GM12801 (cell line): Measurements from ENCODE around the gene MFAP4.

Experiments
- CTCF ChIP-seq: IDR thresholded peaks from one replicate; pipeline ENCODE4 v1.5.1; 2011; ENCODE audit warnings: control low read depth; ENCODE audit not compliant: insufficient read length; ENCODE audit errors: extremely low read depth

MFAP4 gene

GRCh38 chr17:19348081-19348650 is 38.8 kb downstream of the MFAP4 start:
- TF ChIP-seq CTCF = no peak

GRCh38 chr17:19347323-19348080 is 39.5 kb downstream of the MFAP4 start:
- no peak for TF ChIP-seq CTCF

GRCh38 chr17:19346351-19347255 is 40.4 kb downstream of the MFAP4 start:
- TF ChIP-seq CTCF = no peak

GRCh38 chr17:19345486-19346350 is 41.3 kb downstream of the MFAP4 start:
- no peak for TF ChIP-seq CTCF

GRCh38 chr17:19345067-19345460 is 41.9 kb downstream of the MFAP4 start:
- TF ChIP-seq CTCF = no peak

GRCh38 chr17:19344311-19345066 is 42.5 kb downstream of the MFAP4 start:
- no peak for TF ChIP-seq CTCF
